Activated B cell treated with CpG ODN at 0.5 μM for 24 hours (primary cell): ENCODE data around the gene CD244. TPM values are rescaled to one million over a fixed set of nuclear protein-coding genes. Genes with fewer than 3 reads are reported as not detected.

Source experiments
- ATAC-seq: fragments of 200-7000 bp; cut with Tn5 transposase; one replicate; pipeline ENCODE4 v1.10.0; 2021; ENCODE audit warnings: low read depth, mild to moderate bottlenecking, moderate library complexity
- CTCF ChIA-PET: fragments of 350-600 bp; sonication (Branson Sonifier 250); formaldehyde crosslinking; loops from one replicate; lab custom pipeline; 2021; ENCODE audit warnings: antibody characterized with exemption; lab: Charles Lee
- POLR2A ChIA-PET: fragments of 350-600 bp; sonication (Branson Sonifier 250); formaldehyde crosslinking; loops from one replicate; lab custom pipeline; 2021; ENCODE audit warnings: antibody characterized with exemption; lab: Charles Lee
- DNase-seq: peaks from one replicate; pipeline ENCODE4 v3.0.0; 2022
- H3K27ac Mint-ChIP-seq: one replicate; pipeline ENCODE4 v1.8.0; 2020; ENCODE audit warnings: mixed read lengths
- H3K27me3 Mint-ChIP-seq: one replicate; pipeline ENCODE4 v1.8.0; 2021; ENCODE audit warnings: mixed read lengths
- H3K36me3 Mint-ChIP-seq: one replicate; pipeline ENCODE4 v1.8.0; 2021; ENCODE audit warnings: low read depth, mixed read lengths
- H3K4me1 Mint-ChIP-seq: one replicate; pipeline ENCODE4 v1.8.0; 2021; ENCODE audit warnings: mixed read lengths
- H3K4me3 Mint-ChIP-seq: one replicate; pipeline ENCODE4 v1.8.0; 2020; ENCODE audit warnings: mild to moderate bottlenecking, mixed read lengths
- H3K9me3 Mint-ChIP-seq: one replicate; pipeline ENCODE4 v1.8.0; 2020; ENCODE audit warnings: mixed read lengths
- intact Hi-C: fragments of 100-400 bp; cut with micrococcal nuclease; formaldehyde crosslinking; loops from one replicate; pipeline ENCODE4 v1.15.1; 2024
- total RNA-seq: library from RNA; stranded (reverse); gene quantifications from 2 replicates; pipeline ENCODE4 v1.2.3, GENCODE V29; 2022
- TF ChIP-seq, protein P1 (sequence below): fragments of 200-600 bp; IDR thresholded peaks from one replicate; pipeline ENCODE4 v1.8.0; 2022; ENCODE audit warnings: antibody characterized with exemption, mild to moderate bottlenecking

The CD244 gene
- total RNA-seq, 1 donor from 2014 or later, result not detected

DNA sequence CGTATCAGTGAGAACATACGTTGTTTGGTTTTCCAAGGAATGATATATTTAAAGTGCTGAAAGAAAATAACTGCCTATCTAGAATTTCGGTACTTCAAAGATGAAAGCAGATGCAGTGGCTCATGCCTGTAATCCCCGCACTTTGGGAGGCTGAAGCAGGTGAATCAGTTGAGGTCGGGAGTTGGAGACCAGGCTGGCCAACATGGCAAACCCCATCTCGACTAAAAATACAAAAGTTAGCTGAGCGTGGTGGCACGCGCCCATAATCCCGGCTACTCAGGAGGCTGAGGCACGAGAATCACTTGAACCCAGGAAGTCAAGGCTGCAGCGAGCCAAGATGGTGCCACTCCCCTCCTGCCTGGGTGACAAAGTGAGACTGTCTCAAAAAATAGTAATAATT is 16.4 kb downstream of the CD244 start:
- intact Hi-C loops, result no loop called here
- Mint-ChIP-seq H3K4me3 (no peak overlapping the region), H3K36me3 (no peaks in the 10 kb centered on the region), H3K27me3 (no peaks in the 10 kb centered on the region), H3K9me3 (no peaks in the 10 kb centered on the region), H3K4me1 (peaks cover 7% of the 10 kb centered on the region), H3K27ac (no peak overlapping the region)
- DNase-seq (no peak), ATAC-seq (no peak)
- CTCF ChIA-PET, result interaction anchor here (1.1 kb wide), 1 partner anchor 9 kb away, joined by 3 read pairs; no protein-coding TSS in a partner anchor
- TF ChIP-seq, protein P1, sequence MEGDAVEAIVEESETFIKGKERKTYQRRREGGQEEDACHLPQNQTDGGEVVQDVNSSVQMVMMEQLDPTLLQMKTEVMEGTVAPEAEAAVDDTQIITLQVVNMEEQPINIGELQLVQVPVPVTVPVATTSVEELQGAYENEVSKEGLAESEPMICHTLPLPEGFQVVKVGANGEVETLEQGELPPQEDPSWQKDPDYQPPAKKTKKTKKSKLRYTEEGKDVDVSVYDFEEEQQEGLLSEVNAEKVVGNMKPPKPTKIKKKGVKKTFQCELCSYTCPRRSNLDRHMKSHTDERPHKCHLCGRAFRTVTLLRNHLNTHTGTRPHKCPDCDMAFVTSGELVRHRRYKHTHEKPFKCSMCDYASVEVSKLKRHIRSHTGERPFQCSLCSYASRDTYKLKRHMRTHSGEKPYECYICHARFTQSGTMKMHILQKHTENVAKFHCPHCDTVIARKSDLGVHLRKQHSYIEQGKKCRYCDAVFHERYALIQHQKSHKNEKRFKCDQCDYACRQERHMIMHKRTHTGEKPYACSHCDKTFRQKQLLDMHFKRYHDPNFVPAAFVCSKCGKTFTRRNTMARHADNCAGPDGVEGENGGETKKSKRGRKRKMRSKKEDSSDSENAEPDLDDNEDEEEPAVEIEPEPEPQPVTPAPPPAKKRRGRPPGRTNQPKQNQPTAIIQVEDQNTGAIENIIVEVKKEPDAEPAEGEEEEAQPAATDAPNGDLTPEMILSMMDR, result no peak
- POLR2A ChIA-PET, result no interaction called here

DNA sequence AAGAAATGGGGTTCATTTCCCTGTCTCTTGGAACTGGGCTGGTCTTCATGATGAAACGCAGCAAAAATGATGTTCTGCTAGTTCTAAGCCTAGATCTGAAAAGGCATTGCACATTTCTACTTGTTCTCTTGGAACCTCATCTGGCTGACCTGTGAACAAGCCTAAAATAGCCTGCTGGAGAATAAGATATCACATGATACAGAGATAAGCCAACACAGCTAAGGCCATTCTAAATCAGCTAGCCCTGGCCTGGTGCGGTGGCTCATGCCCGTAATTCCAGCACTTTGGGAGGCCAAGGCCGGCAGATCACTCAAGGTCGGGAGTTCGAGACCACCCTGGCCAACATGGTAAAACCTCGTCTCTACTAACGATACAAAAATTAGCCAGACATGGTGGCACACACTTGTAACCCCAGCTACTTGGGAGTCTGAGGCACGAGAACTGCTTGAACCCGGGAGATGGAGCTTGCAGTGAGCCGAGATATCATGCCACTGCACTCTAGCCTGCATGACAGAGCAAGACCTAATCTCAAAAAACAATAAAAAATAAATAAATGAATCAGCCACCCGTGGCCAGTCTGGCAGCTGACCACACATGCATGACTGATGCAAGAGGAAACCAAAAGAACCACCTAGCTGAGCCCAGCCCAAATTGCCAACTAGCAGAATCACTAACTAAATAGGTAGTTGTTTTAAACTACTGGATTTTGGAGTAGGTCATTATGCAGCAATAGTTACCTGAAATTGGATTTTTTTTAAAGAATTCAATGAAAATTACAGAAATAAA is 18.0 kb downstream of the CD244 start:
- DNase-seq, result no peak
- H3K27ac Mint-ChIP-seq, result no peak overlapping the region
- H3K9me3 Mint-ChIP-seq, result no peaks in the 10 kb centered on the region
- ChIA-PET POLR2A (interaction anchor here (0.5 kb wide), 1 partner anchor 531 kb away, joined by 6 read pairs; no protein-coding TSS in a partner anchor), CTCF (no interaction called here)
- no peaks in the 10 kb centered on the region for H3K27me3 Mint-ChIP-seq
- no peaks in the 10 kb centered on the region for H3K36me3 Mint-ChIP-seq
- ATAC-seq, result no peak
- H3K4me3 Mint-ChIP-seq, result no peak overlapping the region
- TF ChIP-seq, protein P1, result no peak
- H3K4me1 Mint-ChIP-seq, result peaks cover 7% of the 10 kb centered on the region
- intact Hi-C loops, result no loop called here

- Mint-ChIP-seq H3K27ac (no peak overlapping the region), H3K36me3 (no peaks in the 10 kb centered on the region), H3K4me1 (peaks cover 35% of the 10 kb centered on the region), H3K9me3 (no peaks in the 10 kb centered on the region), H3K27me3 (no peaks in the 10 kb centered on the region), H3K4me3 (no peak overlapping the region)
- DNase-seq (no peak), ATAC-seq (no peak)
- TF ChIP-seq, protein P1, result no peak
- intact Hi-C loops, result no loop called here
- POLR2A ChIA-PET, result no interaction called here
- CTCF ChIA-PET, result interaction anchor here (0.6 to 1.1 kb wide), 2 partner anchors 43 to 110 kb away, joined by 3 to 5 read pairs; no protein-coding TSS in a partner anchor
Observed at GRCh38 chr1:160841079-160841478, 21.6 kb downstream of the CD244 start.

DNA sequence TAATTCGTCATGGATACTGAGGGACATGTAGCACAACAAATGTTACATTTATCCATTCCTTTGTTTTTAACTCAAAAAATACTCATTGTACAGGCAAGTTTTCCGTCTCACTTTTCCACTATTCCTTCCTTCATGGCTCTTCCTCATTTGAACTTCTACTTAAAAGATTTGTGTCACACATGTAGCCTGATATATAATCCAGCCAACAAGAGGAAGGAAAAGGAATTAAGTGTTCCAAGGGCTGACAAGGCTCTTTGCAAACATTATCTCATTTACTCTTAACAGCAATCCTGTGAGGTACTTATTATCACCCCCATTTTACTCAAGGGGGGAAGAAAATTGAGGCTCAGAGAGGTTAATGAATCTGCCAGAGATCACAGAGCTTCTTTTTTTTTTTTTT is 22.9 kb downstream of the CD244 start:
- intact Hi-C loops, result no loop called here
- Mint-ChIP-seq H3K4me3 (no peak overlapping the region), H3K27ac (no peak overlapping the region), H3K4me1 (peaks cover 37% of the 10 kb centered on the region), H3K9me3 (no peaks in the 10 kb centered on the region), H3K36me3 (no peaks in the 10 kb centered on the region), H3K27me3 (no peaks in the 10 kb centered on the region)
- POLR2A ChIA-PET, result interaction anchor here (0.6 kb wide), 1 partner anchor 181 kb away, joined by 5 read pairs; the partner anchor contains the start of gene F11R
- CTCF ChIA-PET, result interaction anchor here (1.7 kb wide), 1 partner anchor 114 kb away, joined by 4 read pairs; no protein-coding TSS in a partner anchor
- TF ChIP-seq, protein P1, result no peak
- ATAC-seq (no peak), DNase-seq (no peak)

GRCh38 chr1:160838888-160839287 is 23.8 kb downstream of the CD244 start:
- no peak for DNase-seq
- H3K27ac Mint-ChIP-seq, result no peak overlapping the region
- H3K9me3 Mint-ChIP-seq, result no peaks in the 10 kb centered on the region
- H3K4me1 Mint-ChIP-seq, result peaks cover 38% of the 10 kb centered on the region
- intact Hi-C loops, result no loop called here
- ATAC-seq, result no peak
- POLR2A ChIA-PET, result no interaction called here
- no peaks in the 10 kb centered on the region for H3K27me3 Mint-ChIP-seq
- no peak overlapping the region for H3K4me3 Mint-ChIP-seq
- CTCF ChIA-PET, result interaction anchor here (1.7 kb wide), 1 partner anchor 115 kb away, joined by 4 read pairs; no protein-coding TSS in a partner anchor
- H3K36me3 Mint-ChIP-seq, result no peaks in the 10 kb centered on the region
- TF ChIP-seq, protein P1, result no peak
